Stimulated activated CD8-positive, alpha-beta memory T cell treated with anti-CD3 and anti-CD28 coated beads, Interleukin-4, amount 100 ng/mL, for 48 hours (primary cell): ENCODE measurements around the gene CCDC177.

ENCODE experiments used
- DNase-seq: peaks from one replicate; pipeline ENCODE4 v3.0.0-alpha.2; 2020

CCDC177 gene

GRCh38 chr14:69595336-69595735 lies 20.7 kb upstream of the CCDC177 start:
- DNase-seq, result no peak

GRCh38 chr14:69594846-69595245 lies 20.2 kb upstream of the CCDC177 start:
- no peak for DNase-seq

GRCh38 chr14:69593018-69593677 lies 18.5 kb upstream of the CCDC177 start:
- DNase-seq, result no peak

- DNase-seq, result no peak
These were observed 16.6 kb upstream of the CCDC177 start for GRCh38 chr14:69591317-69591716.

- DNase-seq, result no peak
These were observed 12.7 kb upstream of the CCDC177 start for GRCh38 chr14:69587389-69587788.

GRCh38 chr14:69586404-69586803 lies 11.7 kb upstream of the CCDC177 start:
- no peak for DNase-seq

GRCh38 chr14:69584389-69584788 lies 9.7 kb upstream of the CCDC177 start:
- no peak for DNase-seq

GRCh38 chr14:69582829-69583228 lies 8.2 kb upstream of the CCDC177 start:
- no peak for DNase-seq

GRCh38 chr14:69582212-69582611 lies 7.5 kb upstream of the CCDC177 start:
- no peak for DNase-seq

- no peak for DNase-seq
These were observed 6.8 kb upstream of the CCDC177 start for GRCh38 chr14:69581316-69581935.

- no peak for DNase-seq
These were observed 5.4 kb upstream of the CCDC177 start for GRCh38 chr14:69580009-69580577.

- no peak for DNase-seq
These were observed 4.8 kb upstream of the CCDC177 start for GRCh38 chr14:69579476-69579875.

- no peak for DNase-seq
These were observed 254 bp upstream of the CCDC177 start for GRCh38 chr14:69574954-69575295.

- DNase-seq, result no peak
These were observed 824 bp downstream of the CCDC177 start for GRCh38 chr14:69573831-69574262.

GRCh38 chr14:69573205-69573830 lies 1.4 kb downstream of the CCDC177 start:
- no peak for DNase-seq

- DNase-seq, result no peak
These were observed 1.9 kb downstream of the CCDC177 start for GRCh38 chr14:69572841-69573135.

GRCh38 chr14:69572030-69572840 lies 2.4 kb downstream of the CCDC177 start:
- DNase-seq, result no peak

- DNase-seq, result no peak
These were observed 3.1 kb downstream of the CCDC177 start for GRCh38 chr14:69571449-69572029.

GRCh38 chr14:69570836-69571330 lies 3.8 kb downstream of the CCDC177 start:
- DNase-seq, result no peak

GRCh38 chr14:69569859-69570258 lies 4.8 kb downstream of the CCDC177 start:
- no peak for DNase-seq

- DNase-seq, result no peak
These were observed 7.1 kb downstream of the CCDC177 start for GRCh38 chr14:69567563-69567962.

- no peak for DNase-seq
These were observed 12.8 kb downstream of the CCDC177 start for GRCh38 chr14:69561893-69562292.

- no peak for DNase-seq
These were observed 13.8 kb downstream of the CCDC177 start for GRCh38 chr14:69560826-69561225.
